Stimulated activated CD8-positive, alpha-beta memory T cell treated with anti-CD3 and anti-CD28 coated beads, Interleukin-15, amount 100 ng/mL, for 48 hours (primary cell): ENCODE data around the gene INAFM1.
A peak's percentile ranks its signal among the peaks of the same experiment; 100 is the strongest.
"Not testable (repeated sequence)": the region's sequence is repeated elsewhere in the genome, so short reads cannot be mapped to it uniquely, and the experiment has no call there.

Experiments used
- DNase-seq, 2 donors: peaks; one replicate each; pipeline ENCODE4 v3.0.0-alpha.2; 2020; ENCODE audit warnings: low read depth in 2 of 2

INAFM1 gene

DNA sequence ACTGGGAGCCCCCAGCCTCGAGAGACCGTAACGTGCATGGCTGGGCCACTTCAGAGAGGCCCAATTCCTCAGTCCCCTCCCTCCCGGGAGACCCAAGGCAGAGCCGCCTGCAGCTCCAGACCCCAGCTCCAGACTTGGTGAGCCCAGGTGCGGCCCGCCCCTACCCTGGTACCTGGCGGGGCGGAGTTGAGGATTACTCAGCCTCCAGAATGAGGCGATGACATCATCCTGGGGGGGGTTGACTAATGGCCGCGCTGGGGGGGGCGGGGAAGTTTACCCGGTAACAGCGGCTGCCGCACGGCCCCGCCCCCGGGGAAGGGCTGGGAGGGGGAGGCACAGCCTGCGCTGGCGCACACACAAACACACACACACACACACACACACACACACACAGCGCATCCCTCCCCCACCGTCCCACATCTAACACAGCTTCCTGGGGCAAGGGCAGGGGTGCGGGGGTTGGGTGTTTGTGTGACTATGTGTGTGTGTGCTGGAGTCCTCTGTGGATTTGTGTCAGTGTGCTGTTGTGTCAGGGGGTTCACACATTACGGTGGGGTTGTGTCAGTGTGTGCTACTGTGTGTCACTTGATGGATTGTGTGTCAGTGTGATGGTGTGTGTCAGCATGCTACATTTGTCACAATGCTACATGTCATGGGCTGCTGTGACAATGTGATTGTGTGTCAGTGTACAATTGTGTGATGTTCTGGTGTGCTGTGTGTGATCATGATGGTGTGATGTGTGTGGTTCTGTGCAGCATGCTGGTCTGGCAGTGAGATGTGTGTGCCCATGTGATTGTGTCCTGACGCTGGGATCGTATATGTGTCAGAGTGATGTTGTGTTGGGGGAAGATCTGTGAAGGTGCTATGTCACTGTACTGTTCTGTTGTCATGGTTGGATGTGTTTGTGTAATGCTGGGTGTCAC lies 33.4 kb upstream of the INAFM1 start:
- peak; percentile 65 to 69 for DNase-seq

DNA sequence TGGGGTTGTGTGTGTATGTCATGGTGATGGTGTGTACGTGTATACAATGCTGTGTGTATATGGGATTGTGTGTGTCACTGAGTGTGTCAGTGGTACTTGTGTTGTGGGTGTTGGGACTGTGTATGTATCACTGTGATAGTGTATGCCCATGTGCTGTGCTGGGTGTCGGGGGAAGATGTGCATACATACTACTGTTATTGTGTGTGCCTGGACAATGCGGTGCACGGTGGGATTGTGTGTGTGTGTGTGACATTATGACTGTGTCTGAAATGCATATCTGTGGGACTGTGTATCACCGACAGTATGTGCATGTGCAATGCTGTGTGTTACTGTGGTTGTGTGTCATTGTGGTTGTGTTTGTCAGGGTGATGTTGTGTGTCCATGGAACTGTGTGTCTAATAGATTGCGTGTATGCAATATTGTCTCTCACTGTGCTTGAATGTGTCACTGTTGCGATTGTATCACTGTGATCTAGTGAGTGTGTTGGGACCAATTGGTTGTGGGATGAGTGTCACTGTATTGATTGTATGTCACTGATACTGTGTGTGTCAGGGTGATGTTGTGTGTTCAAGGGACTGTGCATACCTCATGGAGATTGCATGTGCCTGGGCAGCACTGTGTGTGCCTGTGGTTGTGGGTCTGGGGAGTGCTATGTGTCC lies 32.6 kb upstream of the INAFM1 start:
- no peak for DNase-seq

DNA sequence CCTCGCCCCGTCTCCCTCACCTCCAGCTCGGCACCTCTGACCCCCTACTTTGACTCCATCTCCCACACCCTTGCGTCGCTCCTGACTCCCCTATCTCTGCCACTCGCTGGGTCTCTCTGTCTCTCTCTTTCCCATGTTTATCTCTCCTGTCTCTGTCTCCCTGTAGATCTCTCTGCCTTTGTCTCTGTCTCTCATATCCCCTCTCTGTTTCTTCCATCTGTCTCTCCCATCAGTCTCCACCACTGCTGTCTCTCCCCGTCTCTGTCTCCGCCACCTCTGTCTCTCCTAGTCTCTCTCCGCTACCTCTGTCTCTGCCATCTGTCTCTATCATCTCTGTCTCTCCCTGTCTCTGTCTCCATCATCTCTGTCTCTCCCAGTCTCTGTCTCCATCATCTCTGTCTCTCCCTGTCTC lies 31.3 kb upstream of the INAFM1 start:
- no peak for DNase-seq

GRCh38 chr19:47243776-47244547 lies 30.7 kb upstream of the INAFM1 start:
- peak; percentile 92 to 93 for DNase-seq

DNA sequence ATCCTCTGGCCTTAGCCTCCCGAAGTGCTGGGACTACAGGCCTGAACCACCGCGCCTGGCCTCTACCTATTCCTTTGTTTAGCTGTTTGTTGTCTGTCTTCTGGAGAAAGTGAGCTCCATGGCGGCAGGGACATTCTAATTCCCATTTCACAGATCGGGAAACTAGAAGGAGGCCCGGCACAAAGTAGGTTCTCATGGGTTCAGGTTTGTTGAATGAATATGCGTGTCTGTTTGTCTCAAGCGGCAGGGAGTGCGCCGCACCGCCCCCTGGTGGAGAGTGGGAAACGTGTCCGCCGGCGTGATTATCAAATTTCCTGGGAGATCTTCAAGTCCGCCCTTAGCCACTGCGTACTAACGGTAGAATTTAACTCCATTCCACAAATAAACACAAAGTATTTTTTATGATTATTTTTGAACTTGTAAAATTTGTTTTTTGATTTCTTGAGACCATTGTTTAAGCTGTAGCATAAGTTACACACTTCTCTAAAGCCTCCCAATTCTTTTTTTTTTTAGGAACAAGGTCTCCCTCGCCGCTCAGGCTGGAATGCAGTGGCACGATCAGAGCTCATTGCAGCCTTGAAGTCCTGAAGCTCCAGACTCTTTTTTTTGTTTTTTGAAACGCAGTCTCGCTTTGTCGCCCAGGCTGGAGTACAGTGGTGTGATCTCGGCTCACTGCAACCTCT lies 27.2 kb upstream of the INAFM1 start:
- peak in 1 of 2 donors; percentile 58 for DNase-seq

DNA sequence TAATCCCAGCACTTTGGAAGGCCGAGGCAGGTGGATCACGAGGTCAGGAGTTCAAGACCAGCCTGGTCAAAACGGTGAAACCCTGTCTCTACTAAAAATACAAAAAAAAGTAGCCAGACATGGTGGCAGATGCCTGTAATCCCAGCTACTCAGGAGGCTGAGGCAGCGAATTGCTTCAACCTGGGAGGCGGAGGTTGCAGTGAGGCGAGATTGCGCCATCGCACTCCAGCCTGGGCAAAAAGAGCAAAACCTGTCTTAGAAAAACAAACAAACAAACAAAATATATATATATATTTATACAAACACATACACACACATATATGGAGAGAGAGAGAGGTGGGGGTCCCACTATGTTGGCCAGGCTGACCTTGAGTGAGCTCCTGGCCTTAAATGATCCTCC lies 21.7 kb upstream of the INAFM1 start:
- not testable (repeated sequence) for DNase-seq

DNA sequence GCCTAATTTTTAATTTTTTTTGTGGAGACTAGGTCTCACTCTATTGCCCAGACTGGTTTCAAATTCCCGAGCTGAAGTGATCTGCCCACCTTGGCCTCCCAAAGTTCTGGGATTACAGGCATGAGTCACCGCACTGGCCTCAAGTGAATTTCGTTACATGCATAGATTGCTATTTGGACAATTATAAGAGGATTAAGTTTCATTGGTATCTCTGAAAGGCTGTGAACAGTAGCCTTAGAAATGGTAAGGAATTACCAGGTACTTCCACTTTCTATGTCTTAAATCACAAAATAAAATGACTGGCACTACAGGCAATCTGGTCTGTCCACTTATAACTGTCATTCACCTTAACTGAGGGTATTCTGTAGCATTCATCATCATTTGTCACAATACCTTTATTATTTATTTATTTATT lies 21.2 kb upstream of the INAFM1 start:
- DNase-seq, result no peak

GRCh38 chr19:47253970-47254369 lies 20.7 kb upstream of the INAFM1 start:
- no peak for DNase-seq

GRCh38 chr19:47255879-47256692 lies 18.6 kb upstream of the INAFM1 start, which contains the start of gene CCDC9:
TSS of gene CCDC9 (plus strand) at chr19:47256525. CDS start at chr19:47258401, 1,876 bp downstream.
- peak; percentile 96 to 97 for DNase-seq

GRCh38 chr19:47256693-47257410 lies 17.8 kb upstream of the INAFM1 start:
- DNase-seq, result peak; percentile 100

DNA sequence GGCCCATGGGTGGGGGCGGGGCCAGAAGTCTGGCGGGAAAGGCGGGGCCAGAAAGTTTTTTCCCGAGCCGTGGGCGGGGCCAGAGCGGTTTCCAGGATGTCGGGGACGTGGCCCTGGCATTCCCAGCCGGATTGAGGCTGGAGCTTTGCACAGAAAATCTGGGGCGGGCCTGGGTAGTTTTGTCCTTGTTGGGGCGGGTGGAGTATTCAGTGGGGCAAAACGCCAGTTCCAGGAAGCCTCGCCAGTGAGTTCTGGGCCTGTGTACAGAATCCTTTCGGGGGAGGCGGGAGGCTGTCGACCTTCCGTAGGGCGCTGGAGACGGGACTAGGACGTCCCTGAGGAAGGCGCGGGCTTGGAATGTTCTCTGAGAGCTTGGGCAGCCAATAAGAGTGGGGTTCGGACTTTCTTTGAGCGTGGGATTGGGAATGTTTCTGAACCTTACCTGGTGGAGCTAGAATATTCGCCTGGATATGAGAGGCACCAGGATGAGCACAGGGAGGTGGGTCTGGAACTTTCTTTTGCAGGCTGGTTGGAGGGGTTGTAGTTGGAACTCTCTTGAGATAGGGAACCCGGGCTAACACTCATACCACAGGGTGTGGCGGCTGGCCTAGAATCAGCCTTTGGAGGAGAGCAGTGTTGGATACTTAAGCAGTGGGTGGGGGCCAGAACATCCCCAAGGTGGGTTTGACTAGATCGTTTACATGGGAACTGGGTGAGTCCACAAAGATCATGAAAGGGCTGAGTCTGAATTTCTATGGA lies 17.1 kb upstream of the INAFM1 start:
- no peak for DNase-seq

DNA sequence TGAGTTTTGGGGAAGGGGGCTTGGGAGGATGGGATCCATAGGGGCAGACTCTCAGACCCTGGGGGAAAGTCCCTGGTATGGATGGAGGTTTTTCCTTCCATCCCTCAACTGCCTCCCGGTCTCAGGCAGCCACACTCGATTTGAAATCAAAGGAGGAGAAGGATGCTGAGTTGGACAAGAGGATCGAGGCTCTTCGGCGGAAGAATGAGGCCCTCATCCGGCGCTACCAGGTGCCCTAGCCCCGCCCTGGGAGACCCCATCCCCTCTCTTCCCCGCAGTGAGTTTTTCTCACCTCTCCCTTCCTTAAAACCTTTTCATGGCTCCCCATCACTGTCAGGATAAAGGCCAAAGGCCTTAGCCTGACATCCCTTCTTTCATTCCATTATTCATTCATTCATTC lies 16.3 kb upstream of the INAFM1 start:
- DNase-seq, result no peak

GRCh38 chr19:47258895-47259555 lies 15.7 kb upstream of the INAFM1 start:
- DNase-seq, result no peak

DNA sequence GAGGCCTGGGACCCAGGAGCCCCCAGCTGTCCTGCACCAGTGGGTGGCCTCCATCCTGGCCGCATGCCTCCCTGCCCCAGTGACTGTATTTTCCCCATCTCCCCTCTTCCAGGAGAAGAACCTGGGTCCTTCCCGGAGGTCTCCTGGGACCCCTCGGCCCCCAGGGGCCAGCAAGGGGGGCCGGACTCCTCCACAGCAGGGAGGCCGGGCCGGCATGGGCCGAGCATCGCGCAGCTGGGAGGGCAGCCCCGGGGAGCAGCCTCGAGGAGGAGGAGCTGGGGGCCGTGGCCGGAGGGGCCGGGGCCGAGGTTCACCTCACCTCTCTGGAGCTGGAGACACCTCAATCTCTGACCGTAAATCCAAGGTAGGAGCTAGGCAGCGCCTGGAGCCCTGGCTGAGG lies 14.2 kb upstream of the INAFM1 start:
- DNase-seq, result no peak

- DNase-seq, result not testable (repeated sequence)
Observed at GRCh38 chr19:47261946-47262793, 12.5 kb upstream of the INAFM1 start.

DNA sequence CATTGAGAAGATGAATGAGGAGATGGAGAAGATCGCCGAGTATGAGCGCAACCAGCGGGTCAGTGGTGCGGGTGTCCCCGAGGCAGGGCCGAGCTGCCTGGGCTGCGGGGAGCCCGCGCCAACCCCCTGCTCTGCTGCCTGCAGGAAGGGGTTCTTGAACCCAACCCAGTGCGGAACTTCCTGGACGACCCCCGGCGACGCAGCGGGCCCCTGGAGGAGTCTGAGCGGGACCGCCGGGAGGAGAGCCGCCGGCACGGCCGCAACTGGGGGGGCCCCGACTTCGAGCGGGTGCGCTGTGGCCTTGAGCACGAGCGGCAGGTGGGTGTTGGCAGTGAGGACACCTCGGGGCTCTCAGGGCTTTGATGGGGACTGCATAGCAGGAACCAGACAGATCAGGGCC lies 10.1 kb upstream of the INAFM1 start:
- DNase-seq, result no peak

- no peak for DNase-seq
Observed at GRCh38 chr19:47266401-47266941, 8.2 kb upstream of the INAFM1 start.
